ENCODE measurements around the gene C2orf80.
A peak's percentile ranks its signal among the peaks of the same experiment; 100 is the strongest.
"Not testable (repeated sequence)": the region's sequence is repeated elsewhere in the genome, so short reads cannot be mapped to it uniquely, and the experiment has no call there.

C2orf80 gene

GRCh38 chr2:208135794-208136715 lies 53.8 kb downstream of the C2orf80 start:
- DNase-seq (ENCODE audit: low spot score), result no peak

GRCh38 chr2:208134928-208135586 lies 54.8 kb downstream of the C2orf80 start:
- DNase-seq (ENCODE audit: low spot score), result no peak

- DNase-seq (ENCODE audit: low spot score), result no peak
Observed at GRCh38 chr2:208130712-208131110, 59.1 kb downstream of the C2orf80 start.

- DNase-seq (ENCODE audit: low spot score), result no peak
Observed at GRCh38 chr2:208129744-208130711, 59.8 kb downstream of the C2orf80 start, which contains the start of gene CRYGC. Gene CRYGC, minus strand, starts transcription at chr2:208129828. Its CDS starts 36 bp downstream, at chr2:208129792.

- DNase-seq (ENCODE audit: low spot score), result no peak
Observed at GRCh38 chr2:208128136-208128535, 61.7 kb downstream of the C2orf80 start.

- no peak for DNase-seq (ENCODE audit: low spot score)
Observed at GRCh38 chr2:208127090-208127489, 62.7 kb downstream of the C2orf80 start.

- no peak for DNase-seq (ENCODE audit: low spot score)
Observed at GRCh38 chr2:208125251-208125650, 64.6 kb downstream of the C2orf80 start.

- peak; percentile 58 for DNase-seq (ENCODE audit: low spot score)
Observed at GRCh38 chr2:208124013-208124715, 65.7 kb downstream of the C2orf80 start, which contains the start of gene CRYGD. Gene CRYGD, minus strand, starts transcription at chr2:208124524. Its CDS starts 51 bp downstream, at chr2:208124473.

- no peak for DNase-seq (ENCODE audit: low spot score)
Observed at GRCh38 chr2:208122248-208122647, 67.6 kb downstream of the C2orf80 start.

- no peak for DNase-seq (ENCODE audit: low spot score)
Observed at GRCh38 chr2:208118918-208119317, 70.9 kb downstream of the C2orf80 start.

- not testable (repeated sequence) for DNase-seq (ENCODE audit: low spot score)
Observed at GRCh38 chr2:208117390-208117789, 72.4 kb downstream of the C2orf80 start.

Data from ecto neural progenitor cell (in vitro differentiated cells).